Measurements from ENCODE around the gene ZFX.
A peak's percentile ranks its signal among the peaks of the same experiment; 100 is the strongest.

The ZFX gene

DNA sequence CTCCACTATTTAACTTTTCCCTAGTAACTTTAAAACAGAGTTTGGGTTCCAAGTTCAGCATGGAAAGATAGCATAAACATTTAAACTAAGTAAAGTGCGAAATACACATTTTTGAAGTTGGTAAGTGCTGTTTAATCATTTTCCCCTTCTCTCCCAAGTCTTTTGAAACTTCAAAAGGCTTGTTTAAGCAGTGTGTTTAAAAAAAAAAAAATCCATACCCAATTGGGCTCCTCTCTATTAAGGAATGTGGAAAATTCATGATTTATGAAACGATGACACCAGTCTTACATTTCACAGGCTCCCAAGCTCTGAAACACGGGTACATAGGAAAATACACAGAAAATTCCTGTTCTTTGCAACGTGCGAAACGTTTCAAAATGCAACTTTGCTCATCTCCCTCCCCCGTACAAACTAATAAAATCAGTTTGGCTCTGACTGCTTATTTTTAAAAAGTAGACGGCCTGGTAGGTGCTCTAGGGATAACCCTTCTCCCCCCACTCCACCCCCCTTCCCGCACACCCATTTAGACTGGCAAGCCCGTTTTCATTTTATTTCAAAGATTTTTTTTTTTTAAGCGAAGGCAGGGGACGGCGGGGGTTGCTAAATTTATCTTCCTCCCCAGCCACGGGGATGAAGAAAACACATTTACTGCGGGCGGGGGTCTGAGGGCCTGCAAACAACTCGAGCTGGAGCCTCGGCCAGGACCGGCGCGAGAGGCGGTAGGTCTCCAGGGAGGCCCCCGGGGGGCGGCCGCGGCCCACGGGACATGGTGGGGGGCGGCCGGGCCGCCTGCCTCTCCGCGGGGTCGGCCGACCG lies 786 bp upstream of the ZFX start:
- Mint-ChIP-seq H3K27ac (peak overlapping the region; percentile 100), H3K4me1 (peaks cover 69% of the 10 kb centered on the region), H3K4me3 (peak overlapping the region; percentile 87 to 96 (median 94)), H3K36me3 (ENCODE audit: low read depth) (peaks cover 22% of the 10 kb centered on the region), H3K9me3 (no peaks in the 10 kb centered on the region), H3K27me3 (ENCODE audit: low read depth) (no peaks in the 10 kb centered on the region)
- TF ChIP-seq, protein P1, sequence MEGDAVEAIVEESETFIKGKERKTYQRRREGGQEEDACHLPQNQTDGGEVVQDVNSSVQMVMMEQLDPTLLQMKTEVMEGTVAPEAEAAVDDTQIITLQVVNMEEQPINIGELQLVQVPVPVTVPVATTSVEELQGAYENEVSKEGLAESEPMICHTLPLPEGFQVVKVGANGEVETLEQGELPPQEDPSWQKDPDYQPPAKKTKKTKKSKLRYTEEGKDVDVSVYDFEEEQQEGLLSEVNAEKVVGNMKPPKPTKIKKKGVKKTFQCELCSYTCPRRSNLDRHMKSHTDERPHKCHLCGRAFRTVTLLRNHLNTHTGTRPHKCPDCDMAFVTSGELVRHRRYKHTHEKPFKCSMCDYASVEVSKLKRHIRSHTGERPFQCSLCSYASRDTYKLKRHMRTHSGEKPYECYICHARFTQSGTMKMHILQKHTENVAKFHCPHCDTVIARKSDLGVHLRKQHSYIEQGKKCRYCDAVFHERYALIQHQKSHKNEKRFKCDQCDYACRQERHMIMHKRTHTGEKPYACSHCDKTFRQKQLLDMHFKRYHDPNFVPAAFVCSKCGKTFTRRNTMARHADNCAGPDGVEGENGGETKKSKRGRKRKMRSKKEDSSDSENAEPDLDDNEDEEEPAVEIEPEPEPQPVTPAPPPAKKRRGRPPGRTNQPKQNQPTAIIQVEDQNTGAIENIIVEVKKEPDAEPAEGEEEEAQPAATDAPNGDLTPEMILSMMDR (IDR thresholded peaks at IDR 0.05; ENCODE audit: unreplicated experiment in 3 of 3), result no peak

DNA sequence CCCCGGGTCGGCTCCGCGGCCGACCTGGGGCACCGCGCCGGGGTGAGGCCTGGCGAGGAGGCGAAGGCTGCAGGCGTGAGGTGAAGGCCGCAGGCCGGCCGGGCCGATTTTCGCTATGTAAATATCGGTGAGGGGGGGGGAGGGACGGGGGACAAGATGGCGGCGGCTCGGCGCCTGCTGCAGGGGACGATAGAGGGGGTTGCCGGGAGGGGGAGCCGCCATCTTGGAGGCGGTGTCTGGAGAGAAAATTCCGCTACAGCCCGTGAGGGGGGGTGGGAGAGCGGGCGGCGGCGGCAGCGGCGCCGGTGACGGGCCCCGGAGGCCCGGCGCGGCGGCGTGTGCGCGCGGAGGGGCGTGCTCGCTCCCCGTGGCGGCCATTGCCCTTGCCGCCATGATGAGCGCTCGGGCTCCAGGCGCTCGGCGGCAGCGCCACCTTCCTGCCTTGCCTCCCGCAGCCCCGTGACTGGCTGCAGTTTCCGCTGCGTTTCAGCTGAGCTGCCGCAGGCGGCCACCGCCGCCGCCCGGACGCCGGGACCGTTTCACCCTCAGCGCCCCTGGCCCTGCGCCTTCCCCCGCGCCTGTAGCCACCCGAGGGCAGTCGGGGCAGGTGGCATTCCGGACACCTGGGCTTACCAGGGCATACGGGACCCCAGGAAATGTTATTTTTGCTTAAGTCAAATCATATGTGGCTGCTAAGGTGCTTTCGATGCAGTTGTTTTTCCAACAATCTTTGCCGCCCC lies 692 bp downstream of the ZFX start:
- no peaks in the 10 kb centered on the region for H3K9me3 Mint-ChIP-seq
- peak overlapping the region; percentile 86 to 95 (median 94) for H3K4me3 Mint-ChIP-seq
- peak overlapping the region; percentile 94 to 96 (median 95) for H3K27ac Mint-ChIP-seq
- TF ChIP-seq, protein P1 (IDR thresholded peaks at IDR 0.05; ENCODE audit: unreplicated experiment in 3 of 3), result peak; percentile 53 to 55 (median 54)
- H3K36me3 Mint-ChIP-seq (ENCODE audit: low read depth), result peaks cover 27% of the 10 kb centered on the region
- H3K4me1 Mint-ChIP-seq, result peaks cover 76% of the 10 kb centered on the region
- no peaks in the 10 kb centered on the region for H3K27me3 Mint-ChIP-seq (ENCODE audit: low read depth)

DNA sequence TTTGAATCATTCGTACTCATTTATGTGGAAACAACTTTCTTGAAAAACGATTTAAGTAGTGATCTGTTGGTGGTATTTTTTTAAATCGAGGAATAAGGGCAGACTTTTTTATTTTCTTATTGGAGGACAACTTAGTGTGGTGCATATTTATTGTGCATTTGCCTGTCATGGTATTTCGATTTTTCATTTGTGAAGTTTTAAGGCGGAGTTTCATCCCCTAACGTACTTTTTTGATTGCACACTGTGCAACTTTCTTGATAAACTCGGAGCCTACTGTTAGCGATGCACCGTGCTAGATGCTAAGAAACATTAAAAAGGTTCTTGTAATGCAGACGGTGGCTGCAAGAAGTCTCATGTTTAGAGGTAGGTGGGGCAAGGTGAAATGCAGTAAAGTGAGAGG lies 1.4 kb downstream of the ZFX start:
- peaks cover 75% of the 10 kb centered on the region for H3K4me1 Mint-ChIP-seq
- no peaks in the 10 kb centered on the region for H3K9me3 Mint-ChIP-seq
- peaks cover 27% of the 10 kb centered on the region for H3K36me3 Mint-ChIP-seq (ENCODE audit: low read depth)
- peak overlapping the region; percentile 86 to 95 (median 94) for H3K4me3 Mint-ChIP-seq
- TF ChIP-seq, protein P1 (IDR thresholded peaks at IDR 0.05; ENCODE audit: unreplicated experiment in 3 of 3), result no peak
- no peaks in the 10 kb centered on the region for H3K27me3 Mint-ChIP-seq (ENCODE audit: low read depth)
- H3K27ac Mint-ChIP-seq, result peak overlapping the region; percentile 94 to 96 (median 95)

DNA sequence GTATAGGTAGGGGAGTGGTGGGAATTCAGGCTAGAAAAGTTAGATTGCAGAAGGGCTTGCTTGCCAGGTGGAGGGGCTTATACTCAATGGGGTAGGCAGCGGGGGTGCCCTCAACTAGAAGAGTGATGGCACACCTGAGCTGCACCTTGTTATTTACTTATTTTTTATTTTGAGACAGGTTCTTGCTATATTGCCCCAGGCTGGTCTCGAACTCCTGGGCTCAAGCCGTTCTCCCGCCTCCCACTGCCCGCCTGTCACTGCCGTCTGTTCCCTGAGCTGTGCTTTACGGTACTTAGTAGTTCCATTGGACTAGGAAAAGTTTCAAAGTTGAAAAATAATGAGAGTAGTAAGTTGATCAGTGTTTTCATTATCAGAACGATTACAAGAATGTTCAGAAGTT lies 2.0 kb downstream of the ZFX start:
- Mint-ChIP-seq H3K36me3 (ENCODE audit: low read depth) (peaks cover 32% of the 10 kb centered on the region), H3K9me3 (no peaks in the 10 kb centered on the region), H3K27ac (peak overlapping the region; percentile 94 to 96 (median 95)), H3K4me3 (peak overlapping the region; percentile 86 to 95 (median 94)), H3K27me3 (ENCODE audit: low read depth) (no peaks in the 10 kb centered on the region), H3K4me1 (peaks cover 75% of the 10 kb centered on the region)
- TF ChIP-seq, protein P1 (IDR thresholded peaks at IDR 0.05; ENCODE audit: unreplicated experiment in 3 of 3), result no peak

DNA sequence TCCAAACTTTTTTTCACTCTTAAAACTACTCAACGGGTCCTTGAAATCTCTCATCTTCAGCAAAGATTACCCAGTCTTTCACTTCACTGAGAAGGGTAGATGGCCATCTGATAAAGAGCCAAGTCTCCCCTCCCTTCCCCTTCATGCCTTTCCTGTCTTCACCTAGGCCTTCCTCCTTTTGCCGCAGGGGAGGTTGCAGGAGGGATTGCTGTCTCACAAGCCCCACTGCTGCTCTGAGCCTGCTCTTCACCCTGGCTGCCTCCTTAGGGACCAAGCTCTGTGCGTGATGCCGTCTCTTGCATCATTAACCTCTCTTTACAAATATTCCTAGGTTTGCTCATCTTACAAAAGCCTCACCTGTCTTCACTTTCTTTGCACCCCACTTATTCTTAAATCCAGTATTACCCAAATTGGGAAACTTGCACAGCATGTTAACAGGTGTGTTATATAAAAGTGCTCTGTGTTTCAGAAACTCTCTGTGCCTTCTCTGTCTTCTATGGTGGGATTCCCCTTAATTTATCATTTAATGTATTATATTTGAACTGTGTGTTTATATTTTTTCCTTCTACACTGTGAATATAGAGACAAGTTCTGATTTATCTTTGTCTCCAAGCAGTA lies 3.8 kb downstream of the ZFX start:
- TF ChIP-seq, protein P1 (IDR thresholded peaks at IDR 0.05; ENCODE audit: unreplicated experiment in 3 of 3), result no peak
- Mint-ChIP-seq H3K9me3 (no peaks in the 10 kb centered on the region), H3K27ac (peak overlapping the region; percentile 91 to 96 (median 95)), H3K4me3 (peak overlapping the region; percentile 75 to 85 (median 77)), H3K27me3 (ENCODE audit: low read depth) (no peaks in the 10 kb centered on the region), H3K36me3 (ENCODE audit: low read depth) (peaks cover 39% of the 10 kb centered on the region), H3K4me1 (peaks cover 72% of the 10 kb centered on the region)

Measured in nephron (organoid).